Smooth muscle cell of the brain vasculature (primary cell): Measurements from ENCODE around the gene CTXN2.

ENCODE experiments used
- DNase-seq: peaks from one replicate; pipeline ENCODE4 v3.0.0-alpha.2; 2012; ENCODE audit warnings: low read depth, low spot score

The CTXN2 gene

GRCh38 chr15:48222627-48223026, 31.2 kb downstream of the CTXN2 start:
- no peak for DNase-seq

GRCh38 chr15:48225771-48226170, 34.3 kb downstream of the CTXN2 start:
- DNase-seq, result no peak

- no peak for DNase-seq
Observed at GRCh38 chr15:48230498-48230897, 39.0 kb downstream of the CTXN2 start.

- no peak for DNase-seq
Observed at GRCh38 chr15:48233246-48233645, 41.8 kb downstream of the CTXN2 start.

- no peak for DNase-seq
Observed at GRCh38 chr15:48239334-48239733, 47.9 kb downstream of the CTXN2 start.

GRCh38 chr15:48242015-48242414, 50.5 kb downstream of the CTXN2 start:
- no peak for DNase-seq

GRCh38 chr15:48242535-48242934, 51.1 kb downstream of the CTXN2 start:
- DNase-seq, result no peak

GRCh38 chr15:48244921-48245320, 53.5 kb downstream of the CTXN2 start:
- DNase-seq, result no peak

- no peak for DNase-seq
Observed at GRCh38 chr15:48248414-48248813, 56.9 kb downstream of the CTXN2 start.

- DNase-seq, result peak; percentile 44
Observed at GRCh38 chr15:48250640-48251076, 59.2 kb downstream of the CTXN2 start.

- DNase-seq, result no peak
Observed at GRCh38 chr15:48253172-48253571, 61.7 kb downstream of the CTXN2 start.
